ENCODE results near the gene MCU. TPM values are rescaled to one million over a fixed set of nuclear protein-coding genes. Genes with fewer than 3 reads are reported as not detected.
"Not testable (repeated sequence)": the region's sequence is repeated elsewhere in the genome, so short reads cannot be mapped to it uniquely, and the experiment has no call there.

MCU gene
- total RNA-seq, 2 experiments from 2014 or later = 17.7 to 19.3 TPM

GRCh38 chr10:72757732-72758131, 65.8 kb downstream of the MCU start:
- H3K36me3 Mint-ChIP-seq = peaks cover 2% of the 10 kb centered on the region
- no peaks in the 10 kb centered on the region for H3K9me3 Mint-ChIP-seq
- H3K4me1 Mint-ChIP-seq (ENCODE audit: low read depth) = peaks cover 10% of the 10 kb centered on the region
- DNase-seq = no peak
- intact Hi-C loops (cut with micrococcal nuclease) = no loop called here
- CTCF ChIA-PET = no interaction called here
- no peak overlapping the region for H3K4me3 Mint-ChIP-seq
- POLR2A ChIA-PET = no interaction called here
- H3K27me3 Mint-ChIP-seq = no peaks in the 10 kb centered on the region
- no peak overlapping the region for H3K27ac Mint-ChIP-seq

GRCh38 chr10:72758930-72759329, 67.0 kb downstream of the MCU start:
- intact Hi-C loops (cut with micrococcal nuclease); H3K27me3 Mint-ChIP-seq; DNase-seq; H3K4me3 Mint-ChIP-seq; H3K36me3 Mint-ChIP-seq; H3K4me1 Mint-ChIP-seq (ENCODE audit: low read depth); H3K9me3 Mint-ChIP-seq; H3K27ac Mint-ChIP-seq; CTCF ChIA-PET: not testable (repeated sequence)
- POLR2A ChIA-PET = interaction anchor here (0.6 kb wide), 1 partner anchor 150 kb away, joined by 3 read pairs; no protein-coding TSS in a partner anchor

GRCh38 chr10:72759584-72759983, 67.6 kb downstream of the MCU start:
- no peak overlapping the region for H3K4me3 Mint-ChIP-seq
- ChIA-PET CTCF (interaction anchor here (0.6 kb wide), 1 partner anchor 395 kb away, joined by 3 read pairs; no protein-coding TSS in a partner anchor), POLR2A (no interaction called here)
- no peak for DNase-seq
- peaks cover 6% of the 10 kb centered on the region for H3K36me3 Mint-ChIP-seq
- H3K27ac Mint-ChIP-seq = no peak overlapping the region
- H3K9me3 Mint-ChIP-seq = no peaks in the 10 kb centered on the region
- no peaks in the 10 kb centered on the region for H3K4me1 Mint-ChIP-seq (ENCODE audit: low read depth)
- H3K27me3 Mint-ChIP-seq = no peaks in the 10 kb centered on the region
- intact Hi-C loops (cut with micrococcal nuclease) = no loop called here

DNA sequence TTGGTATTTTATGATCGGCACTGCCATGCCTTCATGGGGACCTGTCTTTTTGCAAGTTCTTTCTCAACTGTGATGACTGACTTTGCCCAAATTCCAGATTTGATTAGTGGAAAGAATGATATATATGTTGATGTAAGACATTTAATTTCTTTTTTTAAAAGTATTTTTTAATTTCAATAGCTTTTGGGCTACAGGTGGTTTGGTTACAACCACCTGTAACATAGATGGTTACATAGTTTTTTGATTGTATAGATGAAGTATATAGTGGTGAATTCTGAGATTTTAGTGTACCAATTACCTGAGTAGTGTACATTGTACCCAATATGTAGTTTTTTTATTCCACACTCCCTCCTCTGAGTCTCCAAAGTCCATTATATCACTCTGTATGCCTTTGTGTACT, 69.6 kb downstream of the MCU start:
- intact Hi-C loops (cut with micrococcal nuclease) = no loop called here
- CTCF ChIA-PET = no interaction called here
- H3K27me3 Mint-ChIP-seq = no peaks in the 10 kb centered on the region
- DNase-seq = no peak
- no peak overlapping the region for H3K27ac Mint-ChIP-seq
- peaks cover 7% of the 10 kb centered on the region for H3K36me3 Mint-ChIP-seq
- peaks cover 2% of the 10 kb centered on the region for H3K9me3 Mint-ChIP-seq
- no peaks in the 10 kb centered on the region for H3K4me1 Mint-ChIP-seq (ENCODE audit: low read depth)
- no peak overlapping the region for H3K4me3 Mint-ChIP-seq
- POLR2A ChIA-PET = no interaction called here

- POLR2A ChIA-PET = no interaction called here
- peaks cover 4% of the 10 kb centered on the region for H3K9me3 Mint-ChIP-seq
- H3K27ac Mint-ChIP-seq = no peak overlapping the region
- no peak overlapping the region for H3K4me3 Mint-ChIP-seq
- intact Hi-C loops (cut with micrococcal nuclease) = no loop called here
- DNase-seq = no peak
- CTCF ChIA-PET = no interaction called here
- H3K36me3 Mint-ChIP-seq = peaks cover 12% of the 10 kb centered on the region
- H3K4me1 Mint-ChIP-seq (ENCODE audit: low read depth) = no peaks in the 10 kb centered on the region
- H3K27me3 Mint-ChIP-seq = no peaks in the 10 kb centered on the region
These were observed 70.1 kb downstream of the MCU start for GRCh38 chr10:72762042-72762441.

DNA sequence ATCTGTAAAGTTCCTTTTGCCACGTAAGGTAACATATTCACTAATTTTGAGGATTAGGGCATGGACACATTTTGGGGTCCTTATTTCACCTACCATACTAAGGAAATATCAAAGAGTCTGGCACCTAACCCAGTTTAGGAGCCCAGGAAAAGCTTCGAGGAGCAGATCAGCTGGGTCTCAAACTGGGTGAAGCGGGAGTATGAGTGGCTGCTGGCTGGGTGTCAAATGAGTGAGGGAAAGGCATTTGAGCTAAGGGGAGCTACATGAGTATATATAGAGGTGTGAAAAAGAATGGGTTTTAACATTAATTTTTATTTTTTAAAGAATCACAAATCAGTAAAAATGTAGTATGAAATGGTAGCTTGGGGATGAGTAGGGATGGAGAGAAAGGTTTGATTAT, 71.3 kb downstream of the MCU start:
- DNase-seq = no peak
- peaks cover 11% of the 10 kb centered on the region for H3K9me3 Mint-ChIP-seq
- H3K4me1 Mint-ChIP-seq (ENCODE audit: low read depth) = no peaks in the 10 kb centered on the region
- H3K36me3 Mint-ChIP-seq = peaks cover 19% of the 10 kb centered on the region
- no peaks in the 10 kb centered on the region for H3K27me3 Mint-ChIP-seq
- intact Hi-C loops (cut with micrococcal nuclease) = no loop called here
- no peak overlapping the region for H3K4me3 Mint-ChIP-seq
- ChIA-PET CTCF (no interaction called here), POLR2A (no interaction called here)
- H3K27ac Mint-ChIP-seq = no peak overlapping the region

- H3K4me3 Mint-ChIP-seq = no peak overlapping the region
- CTCF ChIA-PET = no interaction called here
- no peak overlapping the region for H3K27ac Mint-ChIP-seq
- peaks cover 14% of the 10 kb centered on the region for H3K9me3 Mint-ChIP-seq
- H3K4me1 Mint-ChIP-seq (ENCODE audit: low read depth) = no peaks in the 10 kb centered on the region
- no peak for DNase-seq
- peaks cover 19% of the 10 kb centered on the region for H3K36me3 Mint-ChIP-seq
- intact Hi-C loops (cut with micrococcal nuclease) = no loop called here
- POLR2A ChIA-PET = no interaction called here
- H3K27me3 Mint-ChIP-seq = no peaks in the 10 kb centered on the region
These were observed 72.2 kb downstream of the MCU start for GRCh38 chr10:72764151-72764550.

GRCh38 chr10:72765051-72765745, 73.3 kb downstream of the MCU start:
- no peak overlapping the region for H3K4me3 Mint-ChIP-seq
- H3K36me3 Mint-ChIP-seq = peaks cover 27% of the 10 kb centered on the region
- intact Hi-C loops (cut with micrococcal nuclease) = no loop called here
- no peaks in the 10 kb centered on the region for H3K4me1 Mint-ChIP-seq (ENCODE audit: low read depth)
- no peaks in the 10 kb centered on the region for H3K27me3 Mint-ChIP-seq
- ChIA-PET POLR2A (no interaction called here), CTCF (no interaction called here)
- DNase-seq = no peak
- peaks cover 20% of the 10 kb centered on the region for H3K9me3 Mint-ChIP-seq
- H3K27ac Mint-ChIP-seq = no peak overlapping the region

- DNase-seq; H3K4me3 Mint-ChIP-seq; intact Hi-C loops (cut with micrococcal nuclease); H3K27ac Mint-ChIP-seq; H3K27me3 Mint-ChIP-seq; CTCF ChIA-PET; POLR2A ChIA-PET: not testable (repeated sequence)
- H3K4me1 Mint-ChIP-seq (ENCODE audit: low read depth) = peaks cover 14% of the 10 kb centered on the region
- peaks cover 40% of the 10 kb centered on the region for H3K36me3 Mint-ChIP-seq
- peaks cover 45% of the 10 kb centered on the region for H3K9me3 Mint-ChIP-seq
These were observed 79.3 kb downstream of the MCU start for GRCh38 chr10:72771195-72771594.

- CTCF ChIA-PET = no interaction called here
- intact Hi-C loops (cut with micrococcal nuclease) = no loop called here
- POLR2A ChIA-PET = no interaction called here
- DNase-seq = no peak
- no peak overlapping the region for H3K27ac Mint-ChIP-seq
- H3K9me3 Mint-ChIP-seq = peaks cover 46% of the 10 kb centered on the region
- H3K36me3 Mint-ChIP-seq = peaks cover 34% of the 10 kb centered on the region
- no peak overlapping the region for H3K4me3 Mint-ChIP-seq
- H3K27me3 Mint-ChIP-seq = no peaks in the 10 kb centered on the region
- H3K4me1 Mint-ChIP-seq (ENCODE audit: low read depth) = peaks cover 14% of the 10 kb centered on the region
These were observed 80.1 kb downstream of the MCU start for GRCh38 chr10:72772031-72772430.

GRCh38 chr10:72779874-72780273, 87.9 kb downstream of the MCU start:
- no peaks in the 10 kb centered on the region for H3K4me1 Mint-ChIP-seq (ENCODE audit: low read depth)
- H3K4me3 Mint-ChIP-seq = no peak overlapping the region
- intact Hi-C loops (cut with micrococcal nuclease) = no loop called here
- no peak for DNase-seq
- H3K27ac Mint-ChIP-seq = no peak overlapping the region
- H3K27me3 Mint-ChIP-seq = no peaks in the 10 kb centered on the region
- H3K36me3 Mint-ChIP-seq = no peaks in the 10 kb centered on the region
- H3K9me3 Mint-ChIP-seq = peaks cover 11% of the 10 kb centered on the region
- ChIA-PET CTCF (no interaction called here), POLR2A (no interaction called here)

GRCh38 chr10:72782649-72783330, 90.8 kb downstream of the MCU start:
- Mint-ChIP-seq H3K9me3 (no peaks in the 10 kb centered on the region), H3K4me1 (ENCODE audit: low read depth) (no peaks in the 10 kb centered on the region), H3K36me3 (no peaks in the 10 kb centered on the region), H3K4me3 (no peak overlapping the region), H3K27me3 (no peaks in the 10 kb centered on the region), H3K27ac (no peak overlapping the region)
- ChIA-PET CTCF (no interaction called here), POLR2A (no interaction called here)
- no peak for DNase-seq
- intact Hi-C loops (cut with micrococcal nuclease) = no loop called here

- no peak overlapping the region for H3K27ac Mint-ChIP-seq
- intact Hi-C loops (cut with micrococcal nuclease) = no loop called here
- ChIA-PET CTCF (no interaction called here), POLR2A (no interaction called here)
- H3K27me3 Mint-ChIP-seq = no peaks in the 10 kb centered on the region
- no peak for DNase-seq
- H3K36me3 Mint-ChIP-seq = no peaks in the 10 kb centered on the region
- H3K9me3 Mint-ChIP-seq = no peaks in the 10 kb centered on the region
- no peak overlapping the region for H3K4me3 Mint-ChIP-seq
- no peaks in the 10 kb centered on the region for H3K4me1 Mint-ChIP-seq (ENCODE audit: low read depth)
These were observed 91.5 kb downstream of the MCU start for GRCh38 chr10:72783410-72783833.
